ENCODE measurements around the gene POLQ.

The POLQ gene

DNA sequence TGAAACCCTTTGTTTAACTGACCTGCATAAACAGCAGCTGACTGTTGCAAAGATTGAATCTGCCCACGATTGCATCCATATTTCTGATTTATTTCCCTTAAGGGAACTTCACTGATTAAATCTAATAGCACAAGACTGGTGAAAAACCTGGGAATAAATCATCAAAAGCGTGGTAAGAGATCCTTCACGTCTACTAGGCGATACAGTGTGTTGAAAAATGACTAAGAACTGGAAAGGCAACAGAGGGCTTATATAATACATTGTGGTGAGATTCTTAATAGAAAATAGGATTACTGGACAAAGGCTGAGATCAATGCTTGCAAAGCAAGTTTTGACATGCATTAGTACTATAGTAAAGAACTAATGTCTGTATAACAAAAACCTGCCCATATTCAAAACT is 49.0 kb downstream of the POLQ start:
- no peak for ATAC-seq (replicated peaks; ENCODE audit: extremely low read depth, poor library complexity, severe bottlenecking)
- H3K27ac Mint-ChIP-seq (ENCODE audit: low read depth) = no peak overlapping the region
- no peaks in the 10 kb centered on the region for H3K27me3 Mint-ChIP-seq
- no peaks in the 10 kb centered on the region for H3K9me3 Mint-ChIP-seq
- no peak overlapping the region for H3K4me3 Mint-ChIP-seq
- no peak for DNase-seq (ENCODE audit: low spot score in 2 of 2)
- peaks cover 4% of the 10 kb centered on the region for H3K36me3 Mint-ChIP-seq (ENCODE audit: insufficient read depth)
- H3K4me1 Mint-ChIP-seq = no peaks in the 10 kb centered on the region

DNA sequence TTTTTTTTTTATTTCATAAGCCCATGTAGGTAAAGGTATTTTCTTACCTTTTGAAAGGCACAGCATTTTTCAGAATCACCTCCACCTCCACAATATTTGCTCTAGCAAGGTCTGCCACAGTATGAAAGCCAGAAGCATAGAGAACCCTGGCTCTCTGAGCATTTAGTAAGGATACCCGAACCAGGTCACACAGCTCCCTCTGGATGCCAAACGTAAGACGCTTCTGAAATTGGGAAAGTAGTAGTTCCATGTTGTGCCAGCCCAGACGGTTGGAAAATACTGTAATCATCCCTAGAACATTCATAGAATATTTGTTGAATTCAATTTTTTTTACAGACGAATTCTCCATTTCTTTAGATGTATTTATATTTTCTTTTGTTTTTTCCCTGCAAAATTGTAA is 52.4 kb downstream of the POLQ start:
- no peak overlapping the region for H3K4me3 Mint-ChIP-seq
- H3K36me3 Mint-ChIP-seq (ENCODE audit: insufficient read depth) = peaks cover 6% of the 10 kb centered on the region
- no peaks in the 10 kb centered on the region for H3K4me1 Mint-ChIP-seq
- no peaks in the 10 kb centered on the region for H3K9me3 Mint-ChIP-seq
- DNase-seq (ENCODE audit: low spot score in 2 of 2) (no peak), ATAC-seq (replicated peaks; ENCODE audit: extremely low read depth, poor library complexity, severe bottlenecking) (no peak)
- no peaks in the 10 kb centered on the region for H3K27me3 Mint-ChIP-seq
- no peak overlapping the region for H3K27ac Mint-ChIP-seq (ENCODE audit: low read depth)

DNA sequence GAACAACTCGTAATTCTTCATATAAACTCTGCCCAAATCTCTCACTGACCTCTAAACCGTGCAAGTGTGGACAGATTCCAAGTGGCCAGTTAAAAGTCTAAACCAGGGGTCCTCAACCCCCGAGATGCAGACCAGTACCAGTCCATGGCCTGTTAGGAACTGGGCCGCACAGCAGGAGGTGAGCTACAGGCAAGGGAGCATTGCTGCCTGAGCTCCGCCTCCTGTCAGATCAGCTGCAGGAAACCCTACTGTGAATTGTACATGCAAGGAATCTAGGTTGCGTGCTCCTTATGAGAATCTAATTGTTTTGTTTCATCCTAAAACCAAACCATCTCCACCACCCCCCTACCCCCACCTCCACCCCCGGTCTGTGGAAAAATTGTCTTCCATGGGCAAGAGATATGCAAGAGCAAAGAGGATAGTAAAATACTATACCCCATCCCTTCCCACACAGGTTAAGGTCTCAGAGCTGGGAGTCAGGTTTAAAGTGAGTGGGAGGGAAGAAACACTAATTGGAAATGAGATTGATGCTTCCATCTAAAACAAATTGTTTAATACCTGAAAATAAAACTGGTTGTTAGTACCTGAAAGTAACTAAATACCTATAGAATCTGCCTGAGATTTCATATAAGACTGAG is 54.0 kb downstream of the POLQ start:
- H3K9me3 Mint-ChIP-seq = no peaks in the 10 kb centered on the region
- no peak overlapping the region for H3K27ac Mint-ChIP-seq (ENCODE audit: low read depth)
- DNase-seq (ENCODE audit: low spot score in 2 of 2) = no peak
- H3K4me3 Mint-ChIP-seq = no peak overlapping the region
- no peak for ATAC-seq (replicated peaks; ENCODE audit: extremely low read depth, poor library complexity, severe bottlenecking)
- no peaks in the 10 kb centered on the region for H3K27me3 Mint-ChIP-seq
- H3K36me3 Mint-ChIP-seq (ENCODE audit: insufficient read depth) = peaks cover 6% of the 10 kb centered on the region
- no peaks in the 10 kb centered on the region for H3K4me1 Mint-ChIP-seq

DNA sequence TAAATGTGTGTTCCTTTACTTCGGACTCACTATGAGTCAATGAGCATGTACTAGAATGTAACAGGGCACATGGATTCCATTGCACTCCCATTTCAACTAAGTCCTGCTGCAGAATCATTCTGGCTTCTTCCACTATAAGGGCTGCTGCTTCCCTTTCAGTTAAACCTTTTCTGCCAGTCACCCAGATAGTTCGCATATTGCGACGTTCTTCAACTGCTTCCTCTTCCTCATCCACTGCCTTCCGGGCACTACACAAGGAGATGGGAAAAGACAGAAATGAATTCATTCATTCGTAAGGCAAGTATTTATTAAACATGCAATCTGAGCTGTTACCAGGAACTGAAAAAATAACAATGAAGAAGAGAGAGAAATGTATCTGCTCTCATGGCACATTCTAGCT is 55.6 kb downstream of the POLQ start:
- no peaks in the 10 kb centered on the region for H3K9me3 Mint-ChIP-seq
- H3K27me3 Mint-ChIP-seq = no peaks in the 10 kb centered on the region
- ATAC-seq (replicated peaks; ENCODE audit: extremely low read depth, poor library complexity, severe bottlenecking) (no peak), DNase-seq (ENCODE audit: low spot score in 2 of 2) (no peak)
- H3K4me1 Mint-ChIP-seq = no peaks in the 10 kb centered on the region
- H3K27ac Mint-ChIP-seq (ENCODE audit: low read depth) = no peak overlapping the region
- peaks cover 6% of the 10 kb centered on the region for H3K36me3 Mint-ChIP-seq (ENCODE audit: insufficient read depth)
- no peak overlapping the region for H3K4me3 Mint-ChIP-seq

DNA sequence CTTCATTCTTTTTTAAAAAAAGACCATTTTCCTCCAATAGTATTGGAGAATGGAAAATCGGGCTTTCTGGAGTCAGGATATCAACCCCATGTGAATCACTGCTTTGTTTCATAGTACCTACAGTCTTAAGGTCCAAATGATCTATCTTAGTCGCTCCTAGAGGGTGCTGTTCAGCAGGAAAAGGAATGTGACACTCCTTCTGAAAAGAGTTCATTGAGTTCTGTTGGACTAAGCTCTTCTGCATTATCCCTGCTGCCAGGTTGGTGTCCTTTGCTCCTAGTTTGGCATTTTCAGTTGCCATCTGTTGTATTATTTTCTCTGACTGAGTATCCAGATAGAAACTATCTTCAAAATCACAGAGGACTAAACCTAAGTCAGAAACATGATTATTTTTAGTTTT is 57.2 kb downstream of the POLQ start:
- no peak overlapping the region for H3K4me3 Mint-ChIP-seq
- H3K4me1 Mint-ChIP-seq = no peaks in the 10 kb centered on the region
- ATAC-seq (replicated peaks; ENCODE audit: extremely low read depth, poor library complexity, severe bottlenecking) = no peak
- H3K27ac Mint-ChIP-seq (ENCODE audit: low read depth) = no peak overlapping the region
- H3K36me3 Mint-ChIP-seq (ENCODE audit: insufficient read depth) = peaks cover 6% of the 10 kb centered on the region
- H3K27me3 Mint-ChIP-seq = no peaks in the 10 kb centered on the region
- no peak for DNase-seq (ENCODE audit: low spot score in 2 of 2)
- H3K9me3 Mint-ChIP-seq = no peaks in the 10 kb centered on the region

DNA sequence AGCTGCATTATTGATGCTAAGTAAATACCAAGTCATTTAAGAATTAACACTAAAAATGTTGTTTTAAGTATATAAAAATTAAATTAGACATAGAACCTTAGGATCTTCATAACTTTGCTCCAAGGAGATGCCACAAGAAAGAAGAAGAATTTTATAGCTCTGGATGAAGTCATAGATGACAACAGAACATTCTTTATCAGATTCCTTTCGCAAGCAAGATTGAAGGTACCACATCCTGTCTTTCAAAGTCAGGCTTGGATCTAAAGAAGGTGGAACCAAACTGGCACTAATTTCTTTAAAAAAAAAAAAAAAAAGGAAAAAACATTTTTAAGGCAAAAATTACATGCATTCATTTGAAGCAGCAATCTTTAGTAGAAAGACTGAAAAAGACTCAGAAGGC is 62.5 kb downstream of the POLQ start:
- Mint-ChIP-seq H3K27me3 (no peaks in the 10 kb centered on the region), H3K9me3 (no peaks in the 10 kb centered on the region), H3K4me3 (no peak overlapping the region), H3K27ac (ENCODE audit: low read depth) (no peak overlapping the region), H3K4me1 (no peaks in the 10 kb centered on the region), H3K36me3 (ENCODE audit: insufficient read depth) (peaks cover 1% of the 10 kb centered on the region)
- DNase-seq (ENCODE audit: low spot score in 2 of 2) (no peak), ATAC-seq (replicated peaks; ENCODE audit: extremely low read depth, poor library complexity, severe bottlenecking) (no peak)

DNA sequence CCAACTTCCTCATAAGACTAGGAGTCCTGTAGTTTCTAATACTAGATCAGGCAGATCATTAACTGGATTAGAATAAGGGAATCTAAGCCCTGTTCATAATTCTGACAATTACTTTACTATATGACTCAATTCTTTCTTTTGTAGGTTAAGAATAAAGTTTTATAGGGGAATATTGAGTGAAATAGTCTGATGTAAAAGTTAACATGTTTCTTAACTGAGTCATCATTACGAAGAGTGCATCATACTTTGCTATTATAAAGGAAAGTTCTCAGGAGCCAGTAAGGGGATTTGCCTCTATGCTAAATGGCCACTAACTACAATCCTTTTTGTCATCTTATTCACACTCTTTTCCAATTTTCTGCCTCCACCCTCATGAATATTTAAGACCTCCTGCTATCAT is 63.1 kb downstream of the POLQ start:
- H3K36me3 Mint-ChIP-seq (ENCODE audit: insufficient read depth) = peaks cover 1% of the 10 kb centered on the region
- H3K27ac Mint-ChIP-seq (ENCODE audit: low read depth) = no peak overlapping the region

DNA sequence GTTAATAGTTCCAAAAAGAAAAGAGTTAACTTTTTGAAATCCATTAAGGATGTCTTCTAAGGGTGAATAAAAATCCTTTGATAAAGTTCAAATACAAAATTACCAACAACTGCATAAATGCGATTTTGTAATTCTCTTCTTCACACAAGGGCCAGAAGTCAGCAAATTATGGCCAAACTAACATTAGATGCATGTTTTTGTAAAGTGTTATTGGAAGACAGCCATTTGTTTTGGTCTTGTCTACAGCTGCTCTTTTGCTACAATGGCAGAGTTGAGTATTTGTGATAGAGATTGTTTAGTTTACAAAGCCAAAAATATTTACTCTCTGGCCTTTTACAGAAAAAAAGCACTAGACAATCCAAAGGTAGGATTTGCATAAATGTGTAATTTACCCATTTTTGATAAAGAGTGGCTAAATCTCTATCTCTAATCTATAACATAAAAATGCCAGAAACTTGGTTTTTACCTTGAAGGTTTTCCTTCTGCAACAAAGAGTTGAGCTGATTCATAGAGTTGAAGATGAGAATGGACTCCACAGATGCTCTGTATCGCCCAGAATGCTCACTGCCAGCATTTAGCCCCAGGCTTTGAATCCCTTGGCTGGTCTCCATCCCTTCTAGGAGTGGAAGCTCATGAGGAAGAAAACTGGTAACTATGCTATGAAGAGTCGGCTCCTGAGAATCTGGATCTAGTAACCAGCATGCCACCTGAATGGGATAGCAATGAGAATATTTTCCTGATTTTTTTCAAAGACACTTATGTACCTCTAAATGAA is 64.5 kb downstream of the POLQ start:
- Mint-ChIP-seq H3K9me3 (no peaks in the 10 kb centered on the region), H3K36me3 (ENCODE audit: insufficient read depth) (peaks cover 1% of the 10 kb centered on the region), H3K27ac (ENCODE audit: low read depth) (no peak overlapping the region), H3K4me3 (no peak overlapping the region), H3K4me1 (no peaks in the 10 kb centered on the region), H3K27me3 (no peaks in the 10 kb centered on the region)
- DNase-seq (ENCODE audit: low spot score in 2 of 2) (no peak), ATAC-seq (replicated peaks; ENCODE audit: extremely low read depth, poor library complexity, severe bottlenecking) (no peak)

More for the DNA sequence above, 63.1 kb downstream of the POLQ start:
- DNase-seq (ENCODE audit: low spot score in 2 of 2) = no peak
- Mint-ChIP-seq H3K4me1 (no peaks in the 10 kb centered on the region), H3K9me3 (no peaks in the 10 kb centered on the region), H3K27me3 (no peaks in the 10 kb centered on the region), H3K4me3 (no peak overlapping the region)
- no peak for ATAC-seq (replicated peaks; ENCODE audit: extremely low read depth, poor library complexity, severe bottlenecking)

DNA sequence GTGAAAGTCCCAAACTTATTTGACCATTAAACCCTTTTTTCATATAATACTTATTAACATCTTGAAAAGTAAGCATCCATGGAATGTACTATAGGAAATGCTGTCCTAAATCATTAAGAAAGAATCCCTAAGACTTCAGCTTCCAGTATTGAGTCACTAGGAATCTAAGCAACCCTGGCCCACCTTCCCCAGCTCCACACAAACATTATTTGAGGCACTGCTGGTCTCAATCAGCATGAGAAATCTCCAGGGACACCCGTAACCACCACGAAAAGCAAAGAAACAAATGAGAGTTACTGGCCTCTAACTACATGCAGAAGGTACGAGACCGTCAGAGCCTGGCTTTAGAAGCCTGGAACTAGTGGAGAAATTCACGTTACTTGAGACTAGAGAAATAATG is 68.2 kb downstream of the POLQ start:
- ATAC-seq (replicated peaks; ENCODE audit: extremely low read depth, poor library complexity, severe bottlenecking) = no peak

DNA sequence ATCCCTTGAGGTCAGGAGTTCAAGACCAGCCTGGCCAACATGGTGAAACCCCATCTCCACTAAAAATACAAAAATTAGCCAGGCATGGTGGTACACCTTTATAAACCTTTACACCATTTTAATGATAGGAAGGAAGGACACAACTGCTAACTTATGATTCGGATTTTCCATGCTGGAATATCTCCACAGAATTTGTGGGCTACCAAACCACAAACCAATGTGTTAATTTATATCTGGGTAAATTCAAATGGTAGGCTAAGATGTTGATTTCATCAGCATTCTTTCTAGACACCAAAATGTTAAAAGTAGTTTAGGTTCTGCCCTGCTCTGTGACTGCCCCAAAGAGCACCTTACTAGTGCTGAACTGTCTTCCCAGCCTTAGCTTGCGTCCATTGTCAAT is 72.8 kb downstream of the POLQ start:
- no peak overlapping the region for H3K27ac Mint-ChIP-seq (ENCODE audit: low read depth)
- no peak overlapping the region for H3K4me3 Mint-ChIP-seq
- no peaks in the 10 kb centered on the region for H3K36me3 Mint-ChIP-seq (ENCODE audit: insufficient read depth)
- no peak for ATAC-seq (replicated peaks; ENCODE audit: extremely low read depth, poor library complexity, severe bottlenecking)
- H3K27me3 Mint-ChIP-seq = no peaks in the 10 kb centered on the region
- H3K9me3 Mint-ChIP-seq = no peaks in the 10 kb centered on the region
- no peaks in the 10 kb centered on the region for H3K4me1 Mint-ChIP-seq
- no peak for DNase-seq (ENCODE audit: low spot score in 2 of 2)

More for the DNA sequence above, 68.2 kb downstream of the POLQ start:
- no peaks in the 10 kb centered on the region for H3K9me3 Mint-ChIP-seq
- H3K36me3 Mint-ChIP-seq (ENCODE audit: insufficient read depth) = no peaks in the 10 kb centered on the region
- no peak overlapping the region for H3K27ac Mint-ChIP-seq (ENCODE audit: low read depth)
- no peaks in the 10 kb centered on the region for H3K4me1 Mint-ChIP-seq
- no peaks in the 10 kb centered on the region for H3K27me3 Mint-ChIP-seq
- no peak for DNase-seq (ENCODE audit: low spot score in 2 of 2)
- H3K4me3 Mint-ChIP-seq = no peak overlapping the region

DNA sequence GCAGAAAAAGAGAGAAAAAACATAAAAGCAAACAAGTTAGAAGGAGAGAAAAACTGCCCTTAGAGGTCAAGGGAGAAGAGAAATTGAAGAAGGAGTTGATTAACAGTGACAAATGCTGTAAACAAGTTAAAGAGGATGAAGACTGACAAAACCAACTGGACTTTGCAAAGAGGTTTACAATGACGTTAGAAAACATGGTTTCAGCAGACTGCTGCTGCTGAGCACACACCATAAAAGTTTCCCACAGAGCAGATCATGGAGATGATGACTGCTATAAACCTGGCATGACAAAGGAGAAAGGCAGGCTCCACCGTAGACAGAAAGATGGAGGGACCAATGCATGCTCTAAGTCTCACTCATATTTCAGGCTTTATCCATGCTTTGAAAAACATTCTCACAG is 78.7 kb downstream of the POLQ start:
- no peaks in the 10 kb centered on the region for H3K9me3 Mint-ChIP-seq
- DNase-seq (ENCODE audit: low spot score in 2 of 2) (no peak), ATAC-seq (replicated peaks; ENCODE audit: extremely low read depth, poor library complexity, severe bottlenecking) (no peak)
- no peak overlapping the region for H3K27ac Mint-ChIP-seq (ENCODE audit: low read depth)
- no peak overlapping the region for H3K4me3 Mint-ChIP-seq
- no peaks in the 10 kb centered on the region for H3K27me3 Mint-ChIP-seq
- H3K4me1 Mint-ChIP-seq = no peaks in the 10 kb centered on the region
- H3K36me3 Mint-ChIP-seq (ENCODE audit: insufficient read depth) = peaks cover 2% of the 10 kb centered on the region

DNA sequence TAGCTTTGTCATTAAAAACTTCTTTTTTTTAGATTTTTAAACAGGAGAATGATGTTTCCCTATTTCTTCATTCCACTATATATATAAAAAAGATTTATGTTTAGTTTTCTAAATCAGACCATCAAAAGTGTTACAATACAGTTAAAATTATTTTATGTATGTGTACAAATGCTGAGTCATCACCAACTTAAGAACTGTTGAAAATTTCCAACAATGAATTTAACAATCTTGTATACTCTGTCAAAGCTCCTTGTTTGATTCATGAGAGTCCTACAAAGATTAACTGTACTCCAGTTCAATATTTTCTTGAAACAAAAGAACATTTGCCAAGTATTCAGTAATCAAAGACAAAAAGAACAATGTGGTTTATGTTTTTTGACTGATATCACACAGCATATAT is 82.0 kb downstream of the POLQ start:
- no peaks in the 10 kb centered on the region for H3K27me3 Mint-ChIP-seq
- H3K9me3 Mint-ChIP-seq = no peaks in the 10 kb centered on the region
- DNase-seq (ENCODE audit: low spot score in 2 of 2) (no peak), ATAC-seq (replicated peaks; ENCODE audit: extremely low read depth, poor library complexity, severe bottlenecking) (no peak)
- H3K4me3 Mint-ChIP-seq = no peak overlapping the region
- peaks cover 4% of the 10 kb centered on the region for H3K36me3 Mint-ChIP-seq (ENCODE audit: insufficient read depth)
- no peak overlapping the region for H3K27ac Mint-ChIP-seq (ENCODE audit: low read depth)
- H3K4me1 Mint-ChIP-seq = no peaks in the 10 kb centered on the region

DNA sequence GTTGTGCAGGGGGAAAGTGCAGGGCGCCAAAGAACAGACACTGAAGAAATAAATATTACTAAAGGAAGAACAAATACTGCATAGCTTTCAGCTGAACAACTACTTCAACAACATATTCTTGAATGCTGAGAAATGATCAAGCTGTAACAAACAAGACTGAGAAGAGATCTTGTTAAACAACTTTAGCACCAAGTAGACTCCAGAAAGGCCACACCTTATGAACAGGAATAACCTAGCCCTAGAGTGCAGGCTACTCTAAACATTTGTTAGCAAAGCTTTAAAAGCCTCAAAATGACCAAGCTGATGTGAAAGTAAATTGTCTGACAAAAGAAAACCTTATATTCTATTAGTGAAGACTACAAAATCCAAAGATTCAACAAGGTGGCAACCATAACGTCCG is 83.2 kb downstream of the POLQ start:
- Mint-ChIP-seq H3K4me1 (no peaks in the 10 kb centered on the region), H3K36me3 (ENCODE audit: insufficient read depth) (peaks cover 4% of the 10 kb centered on the region), H3K27me3 (no peaks in the 10 kb centered on the region), H3K9me3 (no peaks in the 10 kb centered on the region), H3K27ac (ENCODE audit: low read depth) (no peak overlapping the region), H3K4me3 (no peak overlapping the region)
- DNase-seq (ENCODE audit: low spot score in 2 of 2) (no peak), ATAC-seq (replicated peaks; ENCODE audit: extremely low read depth, poor library complexity, severe bottlenecking) (no peak)
